Adrenal gland (tissue), 5 donors: ENCODE results near the gene RUBCNL.

Experiments used
- CTCF ChIP-seq, 6 experiments: fragments of 450-650 bp in 4 of 6; fragments of 200-600 bp in 2 of 6; sonication (generic) in 1 of 6; IDR thresholded peaks; 1 replicate in 5 of 6; 2 replicates in 1 of 6; pipeline versions ENCODE4 v1.5.1 to v1.8.0; 2016 to 2021; ENCODE audit warnings: antibody characterized with exemption in 6 of 6, mild to moderate bottlenecking in 2 of 6, moderate library complexity in 1 of 6
- POLR2A ChIP-seq, 2 donors: fragments of 450-650 bp; IDR thresholded peaks; one replicate each; pipeline ENCODE4 v1.6.1; 2017; ENCODE audit warnings: antibody characterized with exemption in 2 of 2, mild to moderate bottlenecking in 2 of 2, moderate library complexity in 1 of 2
- donor health status: DM: no; HTN: no; CAD: no.

- TF ChIP-seq CTCF (IDR thresholded peaks at IDR 0.05) (no peak), POLR2A (IDR thresholded peaks at IDR 0.05) (no peak)
These were observed 59.8 kb downstream of the RUBCNL start for GRCh38 chr13:46327246-46327645.
